Endothelial cell of umbilical vein (primary cell): Measurements from ENCODE around the gene CTTNBP2NL.
"Not testable (repeated sequence)": the region's sequence is repeated elsewhere in the genome, so short reads cannot be mapped to it uniquely, and the experiment has no call there.

Experiments
- CTCF ChIP-seq, 2 donors: IDR thresholded peaks; 1 replicate in 1 of 2; 2 replicates in 1 of 2; pipeline ENCODE4 v1.5.1; 2011; ENCODE audit warnings: low read length in 2 of 2, mild to moderate bottlenecking in 2 of 2, moderate library complexity in 2 of 2, control low read depth in 1 of 2, inconsistent platforms in 1 of 2, low read depth in 1 of 2; ENCODE audit not compliant: insufficient read depth in 1 of 2; ENCODE audit errors: extremely low read depth in 1 of 2
- EZH2 ChIP-seq: IDR thresholded peaks from 2 replicates; pipeline ENCODE4 v1.6.1; 2012; ENCODE audit warnings: borderline replicate concordance, low read depth, mild to moderate bottlenecking, moderate library complexity, low read length, inconsistent platforms; ENCODE audit not compliant: severe bottlenecking
- GATA2 ChIP-seq: IDR thresholded peaks from 2 replicates; pipeline ENCODE4 v1.7.0; 2011; ENCODE audit warnings: low read depth, mild to moderate bottlenecking, moderate library complexity, mixed read lengths, low read length; ENCODE audit not compliant: insufficient read length, insufficient read depth
- MAX ChIP-seq: IDR thresholded peaks from 2 replicates; pipeline ENCODE4 v1.6.1; 2011; ENCODE audit not compliant: insufficient read depth, insufficient read length
- POLR2A ChIP-seq: IDR thresholded peaks from 2 replicates; pipeline ENCODE4 v1.6.1; 2012; ENCODE audit warnings: low read depth, mild to moderate bottlenecking, control low read depth, low read length
- POLR2AphosphoS5 ChIP-seq: IDR thresholded peaks from 2 replicates; pipeline ENCODE4 v1.6.1; 2012; ENCODE audit warnings: low read depth, mild to moderate bottlenecking, control low read depth, low read length, moderate library complexity; ENCODE audit not compliant: insufficient read depth

- not testable (repeated sequence) for TF ChIP-seq EZH2; CTCF (IDR thresholded peaks at IDR 0.05; ENCODE audit: extremely low read depth in 1 of 2, insufficient read depth in 1 of 2, low read depth in 1 of 2, low read length in 2 of 2); POLR2A; POLR2AphosphoS5; MAX; GATA2
Observed at GRCh38 chr1:112423666-112424065, 27.7 kb downstream of the CTTNBP2NL start.
